ENCODE data around the gene NHS.
"Not testable (repeated sequence)": the region's sequence is repeated elsewhere in the genome, so short reads cannot be mapped to it uniquely, and the experiment has no call there.

NHS gene

GRCh38 chrX:17443556-17443955 lies 68.6 kb downstream of the NHS start:
- Histone ChIP-seq H3K9ac (ENCODE audit: low read depth, low read length) (no peak overlapping the region), H3K36me3 (ENCODE audit: insufficient read depth, low read length) (no peaks in the 10 kb centered on the region), H3K9me3 (ENCODE audit: control insufficient read depth, insufficient read depth, low read length) (no peaks in the 10 kb centered on the region), H3K4me1 (ENCODE audit: insufficient read depth, low read length) (peaks cover 12% of the 10 kb centered on the region; the same call in 1 of the 2 replicates)

- not testable (repeated sequence) for H3K36me3 ChIP-seq (ENCODE audit: insufficient read depth, low read length); H3K9ac ChIP-seq (ENCODE audit: low read depth, low read length); H3K9me3 ChIP-seq (ENCODE audit: control insufficient read depth, insufficient read depth, low read length)
- H3K4me1 ChIP-seq (ENCODE audit: insufficient read depth, low read length), result peaks cover 11% of the 10 kb centered on the region; the same call in 1 of the 2 replicates
Observed at GRCh38 chrX:17446269-17446668, 71.3 kb downstream of the NHS start.

DNA sequence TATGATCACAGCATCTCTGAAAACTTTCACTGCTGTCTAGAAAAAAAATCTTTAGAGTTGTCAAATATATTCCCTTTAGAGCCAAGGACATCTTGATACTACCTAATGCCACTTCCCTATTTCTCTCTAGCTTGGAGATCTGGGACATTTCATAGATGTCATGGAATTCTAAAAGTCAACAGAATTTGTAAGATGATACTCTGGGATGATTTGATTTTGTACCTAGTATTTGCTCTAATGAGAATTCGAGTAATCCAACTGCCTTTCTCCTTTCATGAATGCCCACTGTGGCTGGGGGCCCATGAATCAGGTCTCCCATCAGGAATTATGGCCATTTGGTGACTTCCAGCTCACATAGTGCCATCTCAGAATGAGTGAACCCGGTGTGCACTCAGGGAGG lies 73.2 kb downstream of the NHS start:
- no peaks in the 10 kb centered on the region for H3K36me3 ChIP-seq (ENCODE audit: insufficient read depth, low read length)
- no peak overlapping the region for H3K9ac ChIP-seq (ENCODE audit: low read depth, low read length)
- no peaks in the 10 kb centered on the region for H3K9me3 ChIP-seq (ENCODE audit: control insufficient read depth, insufficient read depth, low read length)
- H3K4me1 ChIP-seq (ENCODE audit: insufficient read depth, low read length), result peaks cover 11% of the 10 kb centered on the region; the same call in 1 of the 2 replicates

- Histone ChIP-seq H3K4me1 (ENCODE audit: insufficient read depth, low read length) (peaks cover 5% of the 10 kb centered on the region; the same call in 1 of the 2 replicates), H3K9me3 (ENCODE audit: control insufficient read depth, insufficient read depth, low read length) (no peaks in the 10 kb centered on the region), H3K9ac (ENCODE audit: low read depth, low read length) (no peak overlapping the region), H3K36me3 (ENCODE audit: insufficient read depth, low read length) (no peaks in the 10 kb centered on the region)
Observed at GRCh38 chrX:17449866-17450265, 74.9 kb downstream of the NHS start.

- peaks cover 7% of the 10 kb centered on the region; the same call in 1 of the 2 replicates for H3K4me1 ChIP-seq (ENCODE audit: insufficient read depth, low read length)
- H3K36me3 ChIP-seq (ENCODE audit: insufficient read depth, low read length), result no peaks in the 10 kb centered on the region
- no peak overlapping the region for H3K9ac ChIP-seq (ENCODE audit: low read depth, low read length)
- H3K9me3 ChIP-seq (ENCODE audit: control insufficient read depth, insufficient read depth, low read length), result no peaks in the 10 kb centered on the region
Observed at GRCh38 chrX:17453788-17454187, 78.8 kb downstream of the NHS start.

DNA sequence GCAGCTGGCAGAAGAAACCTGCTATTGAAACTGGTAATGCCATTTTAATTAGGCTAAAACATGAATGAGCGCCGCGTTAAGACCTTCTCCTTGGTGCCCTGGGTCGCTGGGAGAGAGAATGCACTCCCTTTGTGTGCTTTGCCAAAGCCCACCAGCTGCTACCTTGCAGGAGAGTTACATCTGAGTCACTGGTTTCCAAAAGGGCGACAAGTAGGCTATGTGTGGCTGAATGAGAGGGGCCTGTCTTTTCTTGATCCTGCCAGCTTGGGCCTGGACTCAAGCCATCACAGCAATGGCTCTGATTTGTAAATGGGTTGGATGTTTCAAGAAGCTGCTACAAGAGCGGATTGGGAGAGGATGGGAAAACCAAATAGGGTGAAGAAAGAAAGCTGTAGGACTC lies 81.5 kb downstream of the NHS start:
- H3K4me1 ChIP-seq (ENCODE audit: insufficient read depth, low read length), result peaks cover 16% of the 10 kb centered on the region; the same call in 1 of the 2 replicates
- H3K9ac ChIP-seq (ENCODE audit: low read depth, low read length), result no peak overlapping the region
- no peaks in the 10 kb centered on the region for H3K36me3 ChIP-seq (ENCODE audit: insufficient read depth, low read length)
- H3K9me3 ChIP-seq (ENCODE audit: control insufficient read depth, insufficient read depth, low read length), result no peaks in the 10 kb centered on the region

DNA sequence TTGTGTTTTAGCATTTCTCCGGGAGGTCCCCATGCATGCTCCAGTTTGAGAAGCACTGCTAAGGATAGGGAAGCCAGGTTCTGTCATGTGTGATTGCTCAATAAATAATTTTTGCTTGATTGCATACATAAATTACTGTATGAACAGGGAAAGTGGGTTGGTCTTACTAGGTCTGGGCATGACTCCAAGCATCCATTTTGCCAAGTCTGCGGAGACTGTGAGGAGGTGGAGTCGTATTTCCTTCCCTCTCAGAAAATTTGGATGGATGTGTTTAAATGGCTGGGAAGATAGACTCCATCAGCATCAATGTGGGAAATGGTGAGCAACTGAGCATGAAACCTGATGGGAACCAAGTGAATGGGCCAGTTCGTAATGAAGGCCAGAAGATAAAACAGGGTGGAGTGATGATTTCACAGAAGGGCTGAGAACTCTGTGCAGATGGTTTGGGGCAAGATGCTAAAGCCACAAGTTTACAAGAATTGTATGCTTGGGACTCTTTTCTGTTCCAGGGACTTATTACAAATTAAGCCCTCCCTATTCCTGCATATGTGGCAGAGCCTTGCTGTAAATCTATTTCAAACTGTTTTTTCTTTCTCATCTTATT lies 84.1 kb downstream of the NHS start:
- Histone ChIP-seq H3K9ac (ENCODE audit: low read depth, low read length) (no peak overlapping the region), H3K36me3 (ENCODE audit: insufficient read depth, low read length) (no peaks in the 10 kb centered on the region), H3K9me3 (ENCODE audit: control insufficient read depth, insufficient read depth, low read length) (no peaks in the 10 kb centered on the region), H3K4me1 (ENCODE audit: insufficient read depth, low read length) (peaks cover 22% of the 10 kb centered on the region)

DNA sequence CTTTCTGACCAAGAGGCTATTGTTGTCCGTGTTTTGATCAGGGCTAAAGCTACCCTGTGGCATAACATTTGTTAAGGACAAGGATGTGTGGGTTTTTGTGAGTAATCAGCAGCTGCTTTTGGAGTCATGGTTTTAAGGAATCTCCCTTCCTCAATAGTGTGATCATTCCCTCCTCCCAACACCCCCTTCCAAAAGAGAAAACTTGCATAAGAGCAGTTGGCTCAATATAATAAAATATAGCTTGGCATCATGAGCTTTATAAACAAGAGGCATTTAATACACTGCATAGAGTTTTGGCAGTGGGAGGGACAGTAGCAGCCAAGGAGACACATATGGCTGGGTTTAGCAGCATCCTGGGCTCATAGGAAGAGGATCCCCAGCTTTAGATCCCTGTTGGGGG lies 84.7 kb downstream of the NHS start:
- Histone ChIP-seq H3K9ac (ENCODE audit: low read depth, low read length) (no peak overlapping the region), H3K9me3 (ENCODE audit: control insufficient read depth, insufficient read depth, low read length) (no peaks in the 10 kb centered on the region), H3K36me3 (ENCODE audit: insufficient read depth, low read length) (no peaks in the 10 kb centered on the region), H3K4me1 (ENCODE audit: insufficient read depth, low read length) (peaks cover 22% of the 10 kb centered on the region)

DNA sequence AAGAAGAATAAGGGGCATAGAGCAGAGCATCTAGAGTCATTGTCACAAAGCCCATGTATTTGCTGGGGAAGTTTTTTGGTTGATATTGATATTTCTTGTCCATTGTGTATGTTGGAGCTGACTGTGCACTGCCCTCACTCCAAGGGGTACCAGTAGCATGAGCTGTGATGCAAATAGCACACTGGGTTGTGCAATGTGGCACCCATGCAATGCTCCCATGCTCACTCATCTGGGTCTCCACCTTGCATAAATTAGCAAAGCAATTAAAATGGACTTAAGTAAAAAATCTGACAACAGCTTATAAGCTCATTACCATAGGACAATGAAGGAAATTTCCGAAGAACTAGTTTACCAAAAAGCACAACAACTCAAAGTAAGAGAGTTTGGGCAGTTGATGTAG lies 87.9 kb downstream of the NHS start:
- Histone ChIP-seq H3K9ac (ENCODE audit: low read depth, low read length) (no peak overlapping the region), H3K4me1 (ENCODE audit: insufficient read depth, low read length) (peaks cover 17% of the 10 kb centered on the region), H3K9me3 (ENCODE audit: control insufficient read depth, insufficient read depth, low read length) (no peaks in the 10 kb centered on the region), H3K36me3 (ENCODE audit: insufficient read depth, low read length) (no peaks in the 10 kb centered on the region)

GRCh38 chrX:17464194-17464593 lies 89.2 kb downstream of the NHS start:
- Histone ChIP-seq H3K36me3 (ENCODE audit: insufficient read depth, low read length) (no peaks in the 10 kb centered on the region), H3K9ac (ENCODE audit: low read depth, low read length) (no peak overlapping the region), H3K4me1 (ENCODE audit: insufficient read depth, low read length) (peaks cover 12% of the 10 kb centered on the region), H3K9me3 (ENCODE audit: control insufficient read depth, insufficient read depth, low read length) (no peaks in the 10 kb centered on the region)

DNA sequence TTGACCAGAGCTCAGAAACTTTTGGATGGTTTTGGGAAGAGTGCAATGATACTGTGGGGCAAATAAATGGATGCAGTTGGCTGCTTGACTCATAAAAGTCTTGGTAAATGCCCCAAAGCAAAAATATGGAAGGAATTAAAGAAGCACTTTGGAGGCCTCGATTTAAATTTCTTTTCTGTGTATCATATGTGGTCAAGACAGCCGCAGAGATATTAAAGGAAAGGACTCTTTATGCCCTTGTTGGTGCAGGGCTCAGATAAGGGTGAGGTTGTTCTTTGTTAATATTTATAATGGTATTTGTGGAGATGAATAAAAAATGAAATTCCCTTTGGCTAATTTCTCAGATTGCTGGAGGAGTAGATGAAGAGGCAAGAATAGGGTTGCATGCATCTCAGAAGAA lies 90.2 kb downstream of the NHS start:
- Histone ChIP-seq H3K9ac (ENCODE audit: low read depth, low read length) (no peak overlapping the region), H3K36me3 (ENCODE audit: insufficient read depth, low read length) (no peaks in the 10 kb centered on the region), H3K9me3 (ENCODE audit: control insufficient read depth, insufficient read depth, low read length) (no peaks in the 10 kb centered on the region), H3K4me1 (ENCODE audit: insufficient read depth, low read length) (peaks cover 7% of the 10 kb centered on the region)

- Histone ChIP-seq H3K4me1 (ENCODE audit: insufficient read depth, low read length) (peaks cover 7% of the 10 kb centered on the region), H3K9ac (ENCODE audit: low read depth, low read length) (no peak overlapping the region), H3K9me3 (ENCODE audit: control insufficient read depth, insufficient read depth, low read length) (no peaks in the 10 kb centered on the region), H3K36me3 (ENCODE audit: insufficient read depth, low read length) (no peaks in the 10 kb centered on the region)
Observed at GRCh38 chrX:17465802-17466201, 90.8 kb downstream of the NHS start.

DNA sequence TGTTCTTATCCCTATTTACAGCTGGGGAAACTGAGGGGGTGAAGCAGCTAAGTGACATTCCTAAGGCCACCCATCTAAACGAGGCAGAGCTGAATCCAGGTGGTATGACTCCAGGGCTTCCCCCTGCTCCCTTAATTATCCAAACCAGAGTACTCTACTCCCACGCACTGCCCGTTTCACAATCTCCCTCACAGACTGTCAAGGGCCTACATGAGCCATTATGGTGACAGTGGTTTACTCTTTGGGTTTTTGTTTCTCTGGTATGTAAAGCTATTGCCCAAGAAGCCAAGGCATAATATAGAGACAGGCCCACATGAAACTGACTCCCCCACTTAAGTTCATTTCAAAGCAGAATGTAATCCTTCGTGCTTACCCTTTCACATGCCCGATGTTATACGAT lies 95.1 kb downstream of the NHS start:
- Histone ChIP-seq H3K9me3 (ENCODE audit: control insufficient read depth, insufficient read depth, low read length) (no peaks in the 10 kb centered on the region), H3K9ac (ENCODE audit: low read depth, low read length) (no peak overlapping the region)

GRCh38 chrX:17471121-17471520 lies 96.1 kb downstream of the NHS start:
- Histone ChIP-seq H3K4me1 (ENCODE audit: insufficient read depth, low read length) (no peaks in the 10 kb centered on the region; the same call in 1 of the 2 replicates), H3K9me3 (ENCODE audit: control insufficient read depth, insufficient read depth, low read length) (no peaks in the 10 kb centered on the region), H3K36me3 (ENCODE audit: insufficient read depth, low read length) (no peaks in the 10 kb centered on the region), H3K9ac (ENCODE audit: low read depth, low read length) (no peak overlapping the region)

More for the DNA sequence above, 95.1 kb downstream of the NHS start:
- no peaks in the 10 kb centered on the region for H3K4me1 ChIP-seq (ENCODE audit: insufficient read depth, low read length)
- no peaks in the 10 kb centered on the region for H3K36me3 ChIP-seq (ENCODE audit: insufficient read depth, low read length)

GRCh38 chrX:17471861-17472260 lies 96.9 kb downstream of the NHS start:
- Histone ChIP-seq H3K9ac (ENCODE audit: low read depth, low read length) (no peak overlapping the region), H3K9me3 (ENCODE audit: control insufficient read depth, insufficient read depth, low read length) (no peaks in the 10 kb centered on the region), H3K4me1 (ENCODE audit: insufficient read depth, low read length) (no peaks in the 10 kb centered on the region; the same call in 1 of the 2 replicates), H3K36me3 (ENCODE audit: insufficient read depth, low read length) (no peaks in the 10 kb centered on the region)

Data from ES-I3 (cell line).